GM12875 (cell line): ENCODE measurements around the gene IRF1.

Source experiments
- H3K4me3 ChIP-seq: one replicate; pipeline ENCODE4 v1.5.1; 2011; ENCODE audit warnings: low read depth, low read length, control low read depth
- CTCF ChIP-seq: IDR thresholded peaks from 2 replicates; pipeline ENCODE4 v1.5.1; 2011; ENCODE audit warnings: low read depth, mild to moderate bottlenecking, control low read depth, inconsistent platforms, low read length, moderate library complexity, borderline replicate concordance; ENCODE audit not compliant: insufficient read depth

IRF1 gene

GRCh38 chr5:132496191-132496630, 5.6 kb upstream of the IRF1 start:
- no peak for TF ChIP-seq CTCF

GRCh38 chr5:132495667-132496190, 5.2 kb upstream of the IRF1 start:
- no peak for TF ChIP-seq CTCF
- peak overlapping the region; percentile 59 for H3K4me3 ChIP-seq

More at GRCh38 chr5:132496191-132496630, 5.6 kb upstream of the IRF1 start:
- H3K4me3 ChIP-seq, result peak overlapping the region; percentile 59

GRCh38 chr5:132493821-132494220, 3.2 kb upstream of the IRF1 start:
- no peak overlapping the region for H3K4me3 ChIP-seq
- TF ChIP-seq CTCF, result no peak

GRCh38 chr5:132493241-132493640, 2.7 kb upstream of the IRF1 start:
- no peak overlapping the region for H3K4me3 ChIP-seq
- no peak for TF ChIP-seq CTCF

- TF ChIP-seq CTCF, result no peak
- H3K4me3 ChIP-seq, result no peak overlapping the region
These were observed 2.0 kb upstream of the IRF1 start for GRCh38 chr5:132492386-132493125.

- TF ChIP-seq CTCF, result no peak
These were observed 1.1 kb upstream of the IRF1 start for GRCh38 chr5:132491368-132492364.

More at GRCh38 chr5:132491368-132492364, 1.1 kb upstream of the IRF1 start:
- H3K4me3 ChIP-seq, result peak overlapping the region; percentile 62
